DOHH2 (cell line): Measurements from ENCODE around the gene TGFBR3.

Source experiments
- H3F3A ChIP-seq: fragments of 200-600 bp; sonication (generic), shearing (Covaris generic); 2 replicates; pipeline ENCODE4 v1.6.0; 2016; ENCODE audit warnings: antibody characterized with exemption, mild to moderate bottlenecking; ENCODE audit not compliant: control insufficient read depth, insufficient read depth
- H3K27ac ChIP-seq: fragments of 200-600 bp; sonication (generic); 2 replicates; pipeline ENCODE4 v1.5.1; 2014; ENCODE audit warnings: low read depth, mild to moderate bottlenecking, low read length, moderate library complexity
- H3K27me3 ChIP-seq: fragments of 200-600 bp; sonication (generic); 2 replicates; pipeline ENCODE4 v1.6.1; 2014; ENCODE audit warnings: mild to moderate bottlenecking, low read length, mixed read lengths; ENCODE audit not compliant: control insufficient read depth
- H3K36me3 ChIP-seq: fragments of 200-600 bp; sonication (generic); 2 replicates; pipeline ENCODE4 v1.6.1; 2014; ENCODE audit warnings: mild to moderate bottlenecking, low read length, moderate library complexity, mixed read lengths; ENCODE audit not compliant: control insufficient read depth
- H3K4me1 ChIP-seq: fragments of 200-600 bp; sonication (generic); 2 replicates; pipeline ENCODE4 v1.6.1; 2014; ENCODE audit warnings: mild to moderate bottlenecking, low read length, mixed read lengths; ENCODE audit not compliant: control insufficient read depth
- H3K4me2 ChIP-seq: fragments of 200-600 bp; sonication (generic); 2 replicates; pipeline ENCODE4 v1.6.0; 2014; ENCODE audit warnings: mild to moderate bottlenecking, low read length, moderate library complexity
- H3K4me3 ChIP-seq: fragments of 200-600 bp; sonication (generic); 2 replicates; pipeline ENCODE4 v1.5.1; 2014; ENCODE audit warnings: mild to moderate bottlenecking, low read length, mixed read lengths
- H3K79me2 ChIP-seq: fragments of 200-600 bp; sonication (generic); 2 replicates; pipeline ENCODE4 v1.6.1; 2014; ENCODE audit warnings: mild to moderate bottlenecking, low read length, mixed read lengths; ENCODE audit not compliant: control insufficient read depth
- H3K9me2 ChIP-seq: fragments of 200-600 bp; sonication (generic); replicated peaks from 2 replicates; pipeline ENCODE4 v1.6.1; 2014; ENCODE audit warnings: mild to moderate bottlenecking, low read length, mixed read lengths; ENCODE audit not compliant: control insufficient read depth
- H3K9me3 ChIP-seq: fragments of 200-600 bp; sonication (generic); 2 replicates; pipeline ENCODE4 v1.6.1; 2014; ENCODE audit warnings: antibody characterized with exemption, low read length, mixed read lengths; ENCODE audit not compliant: control insufficient read depth, insufficient read depth
- H4K20me1 ChIP-seq: fragments of 200-600 bp; sonication (generic); 2 replicates; pipeline ENCODE4 v1.6.0; 2014; ENCODE audit warnings: low read depth, mild to moderate bottlenecking, antibody characterized with exemption, low read length, moderate library complexity; ENCODE audit not compliant: control insufficient read depth, insufficient read depth
- EZH2phosphoT487 ChIP-seq: fragments of 200-600 bp; sonication (generic); IDR thresholded peaks from 2 replicates; pipeline ENCODE4 v1.6.1; 2017; ENCODE audit warnings: borderline replicate concordance, mild to moderate bottlenecking, antibody characterized with exemption, low read length, moderate library complexity, mixed read lengths
- TF ChIP-seq, protein P1 (sequence below): fragments of 200-600 bp; sonication (generic); IDR thresholded peaks from one replicate; pipeline ENCODE4 v1.5.1; 2014; ENCODE audit warnings: antibody characterized with exemption, mild to moderate bottlenecking, low read depth, low read length; ENCODE audit not compliant: poor library complexity, severe bottlenecking

TGFBR3 gene

GRCh38 chr1:91737650-91738049, 148.3 kb downstream of the TGFBR3 start:
- no peaks in the 10 kb centered on the region for H3K9me3 ChIP-seq
- H3K4me2 ChIP-seq = no peak overlapping the region
- H3K4me1 ChIP-seq = no peaks in the 10 kb centered on the region
- no peaks in the 10 kb centered on the region for H3F3A ChIP-seq
- no peaks in the 10 kb centered on the region for H3K79me2 ChIP-seq
- no peaks in the 10 kb centered on the region for H3K27me3 ChIP-seq
- H3K27ac ChIP-seq = no peak overlapping the region
- no peaks in the 10 kb centered on the region for H3K9me2 ChIP-seq
- no peaks in the 10 kb centered on the region for H3K36me3 ChIP-seq
- TF ChIP-seq, protein P1, sequence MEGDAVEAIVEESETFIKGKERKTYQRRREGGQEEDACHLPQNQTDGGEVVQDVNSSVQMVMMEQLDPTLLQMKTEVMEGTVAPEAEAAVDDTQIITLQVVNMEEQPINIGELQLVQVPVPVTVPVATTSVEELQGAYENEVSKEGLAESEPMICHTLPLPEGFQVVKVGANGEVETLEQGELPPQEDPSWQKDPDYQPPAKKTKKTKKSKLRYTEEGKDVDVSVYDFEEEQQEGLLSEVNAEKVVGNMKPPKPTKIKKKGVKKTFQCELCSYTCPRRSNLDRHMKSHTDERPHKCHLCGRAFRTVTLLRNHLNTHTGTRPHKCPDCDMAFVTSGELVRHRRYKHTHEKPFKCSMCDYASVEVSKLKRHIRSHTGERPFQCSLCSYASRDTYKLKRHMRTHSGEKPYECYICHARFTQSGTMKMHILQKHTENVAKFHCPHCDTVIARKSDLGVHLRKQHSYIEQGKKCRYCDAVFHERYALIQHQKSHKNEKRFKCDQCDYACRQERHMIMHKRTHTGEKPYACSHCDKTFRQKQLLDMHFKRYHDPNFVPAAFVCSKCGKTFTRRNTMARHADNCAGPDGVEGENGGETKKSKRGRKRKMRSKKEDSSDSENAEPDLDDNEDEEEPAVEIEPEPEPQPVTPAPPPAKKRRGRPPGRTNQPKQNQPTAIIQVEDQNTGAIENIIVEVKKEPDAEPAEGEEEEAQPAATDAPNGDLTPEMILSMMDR = no peak
- no peak for TF ChIP-seq EZH2phosphoT487
- no peaks in the 10 kb centered on the region for H4K20me1 ChIP-seq
- H3K4me3 ChIP-seq = no peak overlapping the region

GRCh38 chr1:91736715-91737615, 149.0 kb downstream of the TGFBR3 start:
- H3K4me2 ChIP-seq = no peak overlapping the region

GRCh38 chr1:91736146-91736714, 149.7 kb downstream of the TGFBR3 start:
- Histone ChIP-seq H3K4me3 (no peak overlapping the region), H3K79me2 (no peaks in the 10 kb centered on the region), H3K4me1 (no peaks in the 10 kb centered on the region), H3K9me2 (no peaks in the 10 kb centered on the region), H3K36me3 (no peaks in the 10 kb centered on the region), H3F3A (no peaks in the 10 kb centered on the region), H4K20me1 (no peaks in the 10 kb centered on the region), H3K27me3 (no peaks in the 10 kb centered on the region), H3K27ac (no peak overlapping the region), H3K4me2 (no peak overlapping the region), H3K9me3 (no peaks in the 10 kb centered on the region)
- TF ChIP-seq, protein P1 = no peak
- TF ChIP-seq EZH2phosphoT487 = no peak

More at GRCh38 chr1:91736715-91737615, 149.0 kb downstream of the TGFBR3 start:
- Histone ChIP-seq H3K9me3 (no peaks in the 10 kb centered on the region), H3K79me2 (no peaks in the 10 kb centered on the region), H3K4me3 (no peak overlapping the region), H3K9me2 (no peaks in the 10 kb centered on the region), H3K27me3 (no peaks in the 10 kb centered on the region), H3K36me3 (no peaks in the 10 kb centered on the region), H3K27ac (no peak overlapping the region), H3K4me1 (no peaks in the 10 kb centered on the region), H3F3A (no peaks in the 10 kb centered on the region), H4K20me1 (no peaks in the 10 kb centered on the region)
- no peak for TF ChIP-seq EZH2phosphoT487
- TF ChIP-seq, protein P1 = no peak
